SKM-1 treated with dmso at 0.1 percent for 144 hours (cell line): ENCODE results near the gene RUVBL2.
A peak's percentile ranks its signal among the peaks of the same experiment; 100 is the strongest.

Experiments
- DNase-seq: peaks from one replicate; lab custom pipeline; 2025; ENCODE audit not compliant: unreplicated experiment; lab: John Stamatoyannopoulos, UW

The RUVBL2 gene

GRCh38 chr19:48993175-48994034 is at the start of gene RUVBL2, which contains the start of gene GYS1:
TSS of gene RUVBL2 (plus strand) at chr19:48993887. CDS start at chr19:48993912, 25 bp downstream.
TSS of gene GYS1 (minus strand) at chr19:48993309. CDS start at chr19:48993112, 197 bp downstream.
- DNase-seq: peak; percentile 95

- no peak for DNase-seq
Measured at GRCh38 chr19:48945415-48945814, 48.3 kb upstream of the RUVBL2 start.

- no peak for DNase-seq
Measured at GRCh38 chr19:48945817-48946216, 47.9 kb upstream of the RUVBL2 start.

GRCh38 chr19:48946463-48947257 is 47.0 kb upstream of the RUVBL2 start:
- DNase-seq: no peak

- DNase-seq: no peak
Measured at GRCh38 chr19:48947258-48947542, 46.5 kb upstream of the RUVBL2 start.

GRCh38 chr19:48950159-48950558 is 43.5 kb upstream of the RUVBL2 start:
- no peak for DNase-seq

- no peak for DNase-seq
Measured at GRCh38 chr19:48950830-48951519, 42.7 kb upstream of the RUVBL2 start.

GRCh38 chr19:48953141-48953540 is 40.5 kb upstream of the RUVBL2 start:
- no peak for DNase-seq

- no peak for DNase-seq
Measured at GRCh38 chr19:48953990-48954594, 39.6 kb upstream of the RUVBL2 start.

- DNase-seq: peak; percentile 71
Measured at GRCh38 chr19:48954595-48955307, 38.9 kb upstream of the RUVBL2 start, which contains the start of gene BAX. TSS of gene BAX (plus strand) at chr19:48954875. CDS start at chr19:48954929, 54 bp downstream.

- no peak for DNase-seq
Measured at GRCh38 chr19:48955308-48955958, 38.3 kb upstream of the RUVBL2 start.

- no peak for DNase-seq
Measured at GRCh38 chr19:48958006-48958405, 35.7 kb upstream of the RUVBL2 start.

GRCh38 chr19:48959341-48960239 is 34.1 kb upstream of the RUVBL2 start:
- DNase-seq: peak; percentile 28

GRCh38 chr19:48961051-48961649 is 32.5 kb upstream of the RUVBL2 start:
- no peak for DNase-seq

- DNase-seq: no peak
Measured at GRCh38 chr19:48961673-48962028, 32.0 kb upstream of the RUVBL2 start.

GRCh38 chr19:48962029-48962848 is 31.4 kb upstream of the RUVBL2 start:
- DNase-seq: peak; percentile 63

GRCh38 chr19:48962849-48963165 is 30.9 kb upstream of the RUVBL2 start:
- DNase-seq: no peak
